ENCODE data around the gene TSPAN32. TPM values are rescaled to one million over a fixed set of nuclear protein-coding genes. Genes with fewer than 3 reads are reported as not detected.
A peak's percentile ranks its signal among the peaks of the same experiment; 100 is the strongest.

Gene TSPAN32
- polyA plus RNA-seq, 4 donors = 0.36 to 47.7 TPM; not detected in 2

DNA sequence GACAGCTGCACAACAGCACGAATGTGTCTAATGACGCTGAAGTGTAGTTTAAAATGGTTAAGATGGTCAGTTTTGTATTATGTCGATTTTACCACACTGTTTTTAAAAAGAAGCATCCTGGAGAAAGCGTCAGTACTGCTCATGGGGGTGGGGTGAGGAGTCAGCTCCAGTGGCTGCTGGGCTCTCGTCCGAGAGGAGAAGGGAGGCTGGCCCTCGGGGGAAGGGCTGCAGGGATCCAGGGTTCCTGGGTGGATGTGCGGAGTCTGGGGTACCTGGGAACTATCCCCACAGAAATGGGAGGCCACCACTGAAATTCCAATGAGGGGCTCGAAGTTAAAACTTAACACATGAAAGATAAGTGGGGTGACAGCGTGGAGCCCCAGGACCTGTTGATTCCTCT lies 12.0 kb upstream of the TSPAN32 start:
- 70 to 80% (median 77%) methylated on average over 10 of the region's 10 CpGs for WGBS, 3 donors
- Histone ChIP-seq H3K27ac (ENCODE audit: low read depth in 1 of 3, low read length in 2 of 3) (no peak overlapping the region), H3K4me1 (ENCODE audit: control insufficient read depth in 3 of 3, insufficient read depth in 2 of 3, low read depth in 1 of 3, low read length in 2 of 3) (peaks cover 0 to 4% (median 0%) of the 10 kb centered on the region in 3 donors), H3K9me3 (ENCODE audit: control insufficient read depth in 2 of 2, insufficient read depth in 1 of 2, low read depth in 1 of 2, low read length in 1 of 2) (no peaks in the 10 kb centered on the region), H3K27me3 (ENCODE audit: control insufficient read depth in 3 of 3, insufficient read depth in 3 of 3, low read length in 3 of 3) (peaks cover 0 to 8% (median 0%) of the 10 kb centered on the region in 3 donors), H3K36me3 (ENCODE audit: control insufficient read depth in 3 of 3, insufficient read depth in 2 of 3, low read depth in 1 of 3, low read length in 3 of 3) (no peaks in the 10 kb centered on the region), H3K4me3 (ENCODE audit: low read depth in 1 of 3, low read length in 3 of 3) (no peak overlapping the region)
- FAIRE-seq (no peak), DNase-seq (no peak)

DNA sequence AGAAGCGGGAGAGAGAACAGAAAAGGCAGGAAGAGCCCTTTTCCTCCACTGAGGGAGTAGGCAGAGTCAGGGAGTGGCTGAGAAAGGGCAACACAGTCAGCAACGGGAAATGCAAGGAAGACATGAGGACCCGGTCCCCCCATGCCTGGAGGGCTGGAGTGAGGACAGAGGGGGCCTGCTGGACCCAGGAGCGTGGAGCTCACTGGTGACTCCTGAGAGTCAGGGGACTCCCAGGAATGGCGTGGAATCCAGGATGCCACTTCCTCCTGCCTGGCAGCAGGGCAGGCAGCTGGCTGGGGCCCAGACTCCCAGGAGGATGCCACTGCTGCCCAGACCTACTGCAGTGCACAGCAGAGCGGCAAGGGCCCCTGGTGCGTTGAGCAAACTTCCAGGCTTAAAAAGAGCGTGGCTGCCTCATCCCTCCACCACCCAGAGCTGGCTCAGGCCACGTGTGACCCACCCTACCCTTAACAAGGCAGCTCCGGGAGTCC lies 11.4 kb upstream of the TSPAN32 start:
- no peak for DNase-seq
- Histone ChIP-seq H3K36me3 (ENCODE audit: control insufficient read depth in 3 of 3, insufficient read depth in 2 of 3, low read depth in 1 of 3, low read length in 3 of 3) (no peaks in the 10 kb centered on the region), H3K27ac (ENCODE audit: low read depth in 1 of 3, low read length in 2 of 3) (no peak overlapping the region), H3K4me1 (ENCODE audit: control insufficient read depth in 3 of 3, insufficient read depth in 2 of 3, low read depth in 1 of 3, low read length in 2 of 3) (peaks cover 0 to 4% (median 0%) of the 10 kb centered on the region in 3 donors), H3K9me3 (ENCODE audit: control insufficient read depth in 2 of 2, insufficient read depth in 1 of 2, low read depth in 1 of 2, low read length in 1 of 2) (no peaks in the 10 kb centered on the region), H3K27me3 (ENCODE audit: control insufficient read depth in 3 of 3, insufficient read depth in 3 of 3, low read length in 3 of 3) (peaks cover 0 to 8% (median 0%) of the 10 kb centered on the region in 3 donors), H3K4me3 (ENCODE audit: low read depth in 1 of 3, low read length in 3 of 3) (no peak overlapping the region)
- no peak for FAIRE-seq
- WGBS, 3 donors = 44 to 59% (median 48%) methylated on average over 10 of the region's 10 CpGs

DNA sequence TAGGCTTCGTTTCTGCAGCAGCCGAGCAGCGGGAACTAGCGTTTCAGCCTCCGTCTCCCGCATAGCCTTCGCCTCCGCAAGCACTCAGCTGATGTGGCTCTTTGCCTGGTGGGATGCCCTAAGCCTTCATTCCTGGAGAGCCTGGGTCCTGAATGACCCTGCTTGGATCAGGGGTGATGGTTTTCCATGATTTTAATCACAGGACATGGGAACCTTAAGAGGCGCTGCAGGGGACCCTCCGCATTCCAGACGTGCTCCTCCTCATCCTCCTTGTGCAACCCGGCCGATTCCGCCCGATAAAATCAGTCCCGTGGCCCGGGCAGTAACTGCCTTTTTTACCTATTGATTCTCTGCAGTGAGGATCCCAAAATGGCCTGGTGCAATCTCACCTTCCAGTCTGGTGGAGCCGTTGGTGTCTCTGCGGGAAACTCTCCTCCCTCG lies 8.3 kb upstream of the TSPAN32 start:
- H3K4me3 ChIP-seq (ENCODE audit: low read depth in 1 of 3, low read length in 3 of 3) = no peak overlapping the region
- 85 to 92% (median 89%) methylated on average over 20 of the region's 20 CpGs for WGBS, 3 donors
- H3K36me3 ChIP-seq (ENCODE audit: control insufficient read depth in 3 of 3, insufficient read depth in 2 of 3, low read depth in 1 of 3, low read length in 3 of 3) = peaks cover 0 to 3% (median 0%) of the 10 kb centered on the region in 3 donors
- H3K27ac ChIP-seq (ENCODE audit: low read depth in 1 of 3, low read length in 2 of 3) = no peak overlapping the region
- peaks cover 0 to 6% (median 0%) of the 10 kb centered on the region in 3 donors for H3K27me3 ChIP-seq (ENCODE audit: control insufficient read depth in 3 of 3, insufficient read depth in 3 of 3, low read length in 3 of 3)
- H3K4me1 ChIP-seq (ENCODE audit: control insufficient read depth in 3 of 3, insufficient read depth in 2 of 3, low read depth in 1 of 3, low read length in 2 of 3) = no peaks in the 10 kb centered on the region
- DNase-seq (no peak), FAIRE-seq (no peak)
- H3K9me3 ChIP-seq (ENCODE audit: control insufficient read depth in 2 of 2, insufficient read depth in 1 of 2, low read depth in 1 of 2, low read length in 1 of 2) = no peaks in the 10 kb centered on the region

DNA sequence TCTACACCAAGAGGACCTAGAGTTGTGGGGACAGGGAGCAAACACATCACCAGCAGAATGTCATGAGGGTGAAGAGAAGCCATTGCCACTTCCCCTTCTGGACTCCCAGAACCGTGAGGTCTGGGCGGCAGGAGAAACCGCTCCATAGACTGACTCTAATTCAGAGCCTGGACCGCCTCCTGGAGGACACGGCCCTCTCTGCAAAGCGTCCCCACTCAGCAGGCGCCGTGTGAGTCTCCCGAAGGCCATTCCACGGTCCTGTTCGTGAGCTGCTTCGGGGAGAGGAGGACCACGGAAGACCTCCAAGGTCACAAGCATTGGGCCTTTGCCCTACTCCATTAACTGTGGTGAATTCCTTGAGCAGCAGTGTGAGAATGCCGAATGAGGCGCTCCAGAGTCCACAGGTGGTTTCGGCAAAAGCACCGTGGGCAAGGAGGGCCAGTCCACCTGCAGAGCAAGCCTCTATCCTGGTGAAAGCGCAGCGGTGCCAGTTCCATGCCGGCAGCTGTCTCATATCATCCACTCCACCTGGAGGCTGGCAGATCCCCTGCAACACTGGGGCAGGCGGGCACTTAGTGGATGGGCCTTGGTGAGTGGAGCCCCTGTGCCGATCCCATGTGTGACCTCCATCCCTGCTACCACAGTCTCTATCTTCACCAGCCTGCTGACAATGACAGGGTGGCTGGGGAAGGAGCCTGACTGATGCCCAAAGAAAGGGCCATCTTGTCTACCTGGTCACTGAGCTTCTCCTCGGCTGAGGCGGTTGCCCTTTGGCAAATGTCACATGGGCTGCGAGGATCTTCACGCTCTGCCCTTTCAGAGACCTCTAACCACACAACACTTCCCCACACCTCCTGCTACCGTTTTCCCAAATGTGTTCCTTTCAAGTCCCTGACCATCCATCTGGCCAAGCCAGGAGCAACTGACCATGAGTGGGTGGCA lies 7.6 kb upstream of the TSPAN32 start:
- FAIRE-seq (no peak), DNase-seq (peak in 1 of 2 donors; percentile 0)
- H3K27ac ChIP-seq (ENCODE audit: low read depth in 1 of 3, low read length in 2 of 3) = no peak overlapping the region
- H3K4me3 ChIP-seq (ENCODE audit: low read depth in 1 of 3, low read length in 3 of 3) = no peak overlapping the region
- WGBS, 3 donors = 77 to 84% (median 77%) methylated on average over 27 of the region's 27 CpGs
- peaks cover 0 to 7% (median 0%) of the 10 kb centered on the region in 3 donors for H3K4me1 ChIP-seq (ENCODE audit: control insufficient read depth in 3 of 3, insufficient read depth in 2 of 3, low read depth in 1 of 3, low read length in 2 of 3)
- H3K9me3 ChIP-seq (ENCODE audit: control insufficient read depth in 2 of 2, insufficient read depth in 1 of 2, low read depth in 1 of 2, low read length in 1 of 2) = no peaks in the 10 kb centered on the region
- H3K36me3 ChIP-seq (ENCODE audit: control insufficient read depth in 3 of 3, insufficient read depth in 2 of 3, low read depth in 1 of 3, low read length in 3 of 3) = peaks cover 0 to 3% (median 0%) of the 10 kb centered on the region in 3 donors
- peaks cover 0 to 6% (median 0%) of the 10 kb centered on the region in 3 donors for H3K27me3 ChIP-seq (ENCODE audit: control insufficient read depth in 3 of 3, insufficient read depth in 3 of 3, low read length in 3 of 3)

DNA sequence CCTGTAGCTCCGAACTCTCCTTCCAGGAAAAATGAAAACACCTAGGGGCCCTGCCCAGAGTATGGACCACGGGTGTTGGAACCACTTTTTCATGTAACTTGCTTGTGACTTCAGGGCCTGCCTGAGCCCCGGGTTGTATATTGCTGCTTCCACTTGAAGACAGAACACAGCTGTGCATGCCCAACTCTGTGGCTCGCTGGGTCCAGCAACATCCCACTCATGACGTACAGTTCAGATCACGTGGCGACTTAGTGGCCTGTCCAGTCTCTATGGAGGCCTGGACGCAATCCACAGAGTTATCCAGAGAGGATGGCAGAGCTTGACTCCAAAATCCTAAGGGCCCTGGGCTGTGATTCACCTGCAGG lies 6.9 kb upstream of the TSPAN32 start:
- peaks cover 0 to 1% (median 0%) of the 10 kb centered on the region in 3 donors for H3K27me3 ChIP-seq (ENCODE audit: control insufficient read depth in 3 of 3, insufficient read depth in 3 of 3, low read length in 3 of 3)
- WGBS, 3 donors = 82 to 88% (median 87%) methylated on average over 8 of the region's 8 CpGs
- peaks cover 0 to 3% (median 0%) of the 10 kb centered on the region in 3 donors for H3K36me3 ChIP-seq (ENCODE audit: control insufficient read depth in 3 of 3, insufficient read depth in 2 of 3, low read depth in 1 of 3, low read length in 3 of 3)
- no peak overlapping the region for H3K27ac ChIP-seq (ENCODE audit: low read depth in 1 of 3, low read length in 2 of 3)
- no peaks in the 10 kb centered on the region for H3K9me3 ChIP-seq (ENCODE audit: control insufficient read depth in 2 of 2, insufficient read depth in 1 of 2, low read depth in 1 of 2, low read length in 1 of 2)
- H3K4me1 ChIP-seq (ENCODE audit: control insufficient read depth in 3 of 3, insufficient read depth in 2 of 3, low read depth in 1 of 3, low read length in 2 of 3) = peaks cover 0 to 13% (median 0%) of the 10 kb centered on the region in 3 donors
- H3K4me3 ChIP-seq (ENCODE audit: low read depth in 1 of 3, low read length in 3 of 3) = no peak overlapping the region
- FAIRE-seq = no peak
- no peak for DNase-seq

DNA sequence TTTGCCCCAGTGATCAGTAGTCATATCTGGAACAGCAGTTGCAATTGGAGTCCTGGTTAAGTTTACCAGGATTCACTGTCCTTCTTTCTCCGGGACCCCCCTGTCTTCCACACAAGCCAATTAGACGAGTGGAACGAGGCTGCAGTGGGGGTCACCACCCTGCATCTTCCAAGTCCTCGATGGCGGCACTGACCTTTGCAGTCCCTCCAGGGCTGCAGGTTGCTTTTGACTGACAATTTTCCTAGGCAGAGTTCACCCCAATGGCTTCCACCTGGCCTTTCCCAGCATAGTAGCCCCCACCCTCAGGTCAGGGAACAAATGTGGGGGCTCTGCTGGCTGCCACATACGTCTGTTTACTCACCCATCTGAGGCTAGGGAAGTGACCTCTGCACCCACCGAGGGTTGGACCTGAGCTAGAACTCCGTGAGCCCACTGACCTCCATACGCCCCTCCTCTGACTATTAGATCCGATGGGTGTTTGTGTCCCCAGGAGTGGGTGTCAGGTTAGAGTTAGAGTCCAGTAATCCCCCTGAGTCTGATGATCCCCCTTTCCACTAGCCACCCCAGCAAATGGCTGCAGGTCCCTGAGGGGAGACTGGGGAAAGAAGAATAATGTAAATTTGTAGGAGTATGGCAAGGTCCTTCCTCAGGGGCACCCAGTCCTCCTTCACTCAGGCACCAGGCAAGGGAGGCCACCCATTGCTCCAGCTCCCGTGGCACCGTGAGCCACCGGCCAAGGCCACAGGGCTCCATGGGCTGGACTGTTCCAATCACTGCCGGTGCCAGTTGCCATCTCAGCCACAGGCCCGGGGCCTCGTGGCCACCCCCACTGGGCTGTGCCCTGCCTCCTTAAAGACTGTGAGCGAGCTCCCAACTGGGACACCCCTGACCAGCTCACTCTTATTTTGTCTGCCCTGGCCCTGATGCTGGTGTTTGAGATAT lies 5.6 kb upstream of the TSPAN32 start:
- DNase-seq = no peak
- no peaks in the 10 kb centered on the region for H3K9me3 ChIP-seq (ENCODE audit: control insufficient read depth in 2 of 2, insufficient read depth in 1 of 2, low read depth in 1 of 2, low read length in 1 of 2)
- H3K4me1 ChIP-seq (ENCODE audit: control insufficient read depth in 3 of 3, insufficient read depth in 2 of 3, low read depth in 1 of 3, low read length in 2 of 3) = peaks cover 0 to 23% (median 0%) of the 10 kb centered on the region in 3 donors
- no peaks in the 10 kb centered on the region for H3K27me3 ChIP-seq (ENCODE audit: control insufficient read depth in 3 of 3, insufficient read depth in 3 of 3, low read length in 3 of 3)
- FAIRE-seq = no peak
- WGBS, 3 donors = 84 to 89% (median 87%) methylated on average over 14 to 17 of the region's 17 CpGs
- H3K27ac ChIP-seq (ENCODE audit: low read depth in 1 of 3, low read length in 2 of 3) = no peak overlapping the region
- H3K4me3 ChIP-seq (ENCODE audit: low read depth in 1 of 3, low read length in 3 of 3) = no peak overlapping the region
- H3K36me3 ChIP-seq (ENCODE audit: control insufficient read depth in 3 of 3, insufficient read depth in 2 of 3, low read depth in 1 of 3, low read length in 3 of 3) = peaks cover 0 to 3% (median 0%) of the 10 kb centered on the region in 3 donors

DNA sequence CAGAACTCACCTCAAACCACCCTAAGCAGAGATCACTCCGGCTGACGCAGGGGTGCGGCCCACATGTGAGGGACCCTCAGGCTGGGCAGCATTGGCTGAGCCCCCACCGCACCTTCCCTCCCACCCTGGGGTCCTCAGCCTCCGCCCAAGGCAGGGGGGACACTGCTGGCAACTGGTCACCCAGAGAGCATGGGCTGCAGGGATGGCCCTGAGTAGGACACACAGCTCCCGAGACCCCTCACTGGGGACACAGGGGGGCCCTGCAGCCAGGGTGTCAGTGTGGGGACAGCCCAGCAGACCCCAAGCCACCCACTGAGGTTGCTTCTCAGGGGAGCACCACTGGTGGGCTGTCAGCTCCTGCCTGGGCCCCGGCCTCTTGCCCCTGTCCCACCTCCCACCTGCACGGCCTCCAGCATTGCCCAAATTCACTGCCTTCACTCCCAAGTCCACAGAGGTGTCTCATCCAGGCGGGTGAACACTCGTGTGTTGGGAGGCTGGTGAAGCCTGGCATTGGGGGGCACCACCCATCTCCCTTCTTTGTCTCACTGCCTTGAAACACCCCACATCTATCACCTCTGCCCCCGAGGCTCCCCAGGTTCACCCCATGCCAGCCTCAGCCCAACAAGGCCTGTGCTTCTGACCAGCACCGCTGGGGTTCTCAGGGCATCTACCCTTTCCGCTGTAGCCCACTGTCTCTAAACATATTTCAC lies 4.7 kb upstream of the TSPAN32 start:
- FAIRE-seq = no peak

More for the DNA sequence above, 4.7 kb upstream of the TSPAN32 start:
- Histone ChIP-seq H3K27ac (ENCODE audit: low read depth in 1 of 3, low read length in 2 of 3) (no peak overlapping the region), H3K4me3 (ENCODE audit: low read depth in 1 of 3, low read length in 3 of 3) (no peak overlapping the region), H3K4me1 (ENCODE audit: control insufficient read depth in 3 of 3, insufficient read depth in 2 of 3, low read depth in 1 of 3, low read length in 2 of 3) (peaks cover 0 to 31% (median 0%) of the 10 kb centered on the region in 3 donors), H3K36me3 (ENCODE audit: control insufficient read depth in 3 of 3, insufficient read depth in 2 of 3, low read depth in 1 of 3, low read length in 3 of 3) (peaks cover 0 to 3% (median 0%) of the 10 kb centered on the region in 3 donors), H3K9me3 (ENCODE audit: control insufficient read depth in 2 of 2, insufficient read depth in 1 of 2, low read depth in 1 of 2, low read length in 1 of 2) (no peaks in the 10 kb centered on the region), H3K27me3 (ENCODE audit: control insufficient read depth in 3 of 3, insufficient read depth in 3 of 3, low read length in 3 of 3) (no peaks in the 10 kb centered on the region)
- DNase-seq = no peak
- 92 to 98% (median 94%) methylated on average over 13 of the region's 13 CpGs for WGBS, 3 donors
